MM.1S (cell line): ENCODE results near the gene SPIN1.

Source experiments
- DNase-seq: peaks from one replicate; pipeline ENCODE4 v3.0.0-alpha.2; 2015
- H2AFZ ChIP-seq: fragments of 300-600 bp; sonication (generic); 2 replicates; pipeline ENCODE4 v1.6.0; 2016; ENCODE audit warnings: antibody characterized with exemption, low read length
- H3F3A ChIP-seq: fragments of 300-600 bp; sonication (generic); 2 replicates; pipeline ENCODE4 v1.6.1; 2016; ENCODE audit warnings: mild to moderate bottlenecking, antibody characterized with exemption, low read length, moderate library complexity, mixed read lengths; ENCODE audit not compliant: insufficient read depth
- H3K27ac ChIP-seq: fragments of 300-600 bp; sonication (generic); 2 replicates; pipeline ENCODE4 v1.5.1; 2016; ENCODE audit warnings: mild to moderate bottlenecking, low read length
- H3K27me3 ChIP-seq: fragments of 300-600 bp; sonication (generic); replicated peaks from 2 replicates; pipeline ENCODE4 v1.6.0; 2016; ENCODE audit warnings: low read length; ENCODE audit not compliant: insufficient read depth
- H3K36me3 ChIP-seq: fragments of 300-600 bp; sonication (generic); replicated peaks from 2 replicates; pipeline ENCODE4 v1.6.1; 2016; ENCODE audit warnings: mild to moderate bottlenecking, low read length, mixed read lengths; ENCODE audit not compliant: insufficient read depth
- H3K4me1 ChIP-seq: fragments of 300-600 bp; sonication (generic); 2 replicates; pipeline ENCODE4 v1.6.1; 2016; ENCODE audit warnings: low read length, mixed read lengths
- H3K4me2 ChIP-seq: fragments of 300-600 bp; sonication (generic); 2 replicates; pipeline ENCODE4 v1.6.0; 2016; ENCODE audit warnings: low read depth, low read length
- H3K4me3 ChIP-seq: fragments of 300-600 bp; sonication (generic); 2 replicates; pipeline ENCODE4 v1.5.1; 2016; ENCODE audit warnings: low read length, mixed read lengths
- H3K79me2 ChIP-seq: fragments of 300-600 bp; sonication (generic); 2 replicates; pipeline ENCODE4 v1.6.1; 2016; ENCODE audit warnings: mixed run types, low read length, mixed read lengths
- H3K9ac ChIP-seq: fragments of 300-600 bp; sonication (generic); 2 replicates; pipeline ENCODE4 v1.6.1; 2016; ENCODE audit warnings: low read length, mixed read lengths
- H3K9me2 ChIP-seq: fragments of 300-600 bp; sonication (generic); replicated peaks from 2 replicates; pipeline ENCODE4 v1.6.1; 2016; ENCODE audit warnings: mild to moderate bottlenecking, low read length, mixed read lengths; ENCODE audit not compliant: insufficient read depth
- H3K9me3 ChIP-seq: fragments of 300-600 bp; sonication (generic); replicated peaks from 2 replicates; pipeline ENCODE4 v1.6.1; 2016; ENCODE audit warnings: mild to moderate bottlenecking, low read length, mixed read lengths; ENCODE audit not compliant: insufficient read depth
- H4K20me1 ChIP-seq: fragments of 300-600 bp; sonication (generic); 2 replicates; pipeline ENCODE4 v1.6.1; 2016; ENCODE audit warnings: mild to moderate bottlenecking, low read length, moderate library complexity, mixed read lengths; ENCODE audit not compliant: insufficient read depth
- EZH2 ChIP-seq: fragments of 300-600 bp; sonication (generic); optimal IDR thresholded peaks from 2 replicates; pipeline ENCODE3; 2017; ENCODE audit warnings: low read depth, mild to moderate bottlenecking, antibody characterized with exemption, low read length, mixed read lengths
- EZH2phosphoT487 ChIP-seq: fragments of 300-600 bp; sonication (generic); IDR thresholded peaks from 2 replicates; pipeline ENCODE4 v1.6.1; 2018; ENCODE audit warnings: antibody characterized with exemption, low read length
- TF ChIP-seq, protein P1 (sequence below): fragments of 300-600 bp; sonication (generic); IDR thresholded peaks from 2 replicates; pipeline ENCODE4 v1.5.1; 2016; ENCODE audit warnings: antibody characterized with exemption, low read length, mixed read lengths

Gene SPIN1

GRCh38 chr9:88441301-88442007 lies 53.2 kb downstream of the SPIN1 start:
- no peak overlapping the region for H3K9ac ChIP-seq
- no peak overlapping the region for H3K4me3 ChIP-seq
- no peaks in the 10 kb centered on the region for H3K27me3 ChIP-seq
- TF ChIP-seq EZH2: no peak
- TF ChIP-seq EZH2phosphoT487: no peak
- TF ChIP-seq, protein P1, sequence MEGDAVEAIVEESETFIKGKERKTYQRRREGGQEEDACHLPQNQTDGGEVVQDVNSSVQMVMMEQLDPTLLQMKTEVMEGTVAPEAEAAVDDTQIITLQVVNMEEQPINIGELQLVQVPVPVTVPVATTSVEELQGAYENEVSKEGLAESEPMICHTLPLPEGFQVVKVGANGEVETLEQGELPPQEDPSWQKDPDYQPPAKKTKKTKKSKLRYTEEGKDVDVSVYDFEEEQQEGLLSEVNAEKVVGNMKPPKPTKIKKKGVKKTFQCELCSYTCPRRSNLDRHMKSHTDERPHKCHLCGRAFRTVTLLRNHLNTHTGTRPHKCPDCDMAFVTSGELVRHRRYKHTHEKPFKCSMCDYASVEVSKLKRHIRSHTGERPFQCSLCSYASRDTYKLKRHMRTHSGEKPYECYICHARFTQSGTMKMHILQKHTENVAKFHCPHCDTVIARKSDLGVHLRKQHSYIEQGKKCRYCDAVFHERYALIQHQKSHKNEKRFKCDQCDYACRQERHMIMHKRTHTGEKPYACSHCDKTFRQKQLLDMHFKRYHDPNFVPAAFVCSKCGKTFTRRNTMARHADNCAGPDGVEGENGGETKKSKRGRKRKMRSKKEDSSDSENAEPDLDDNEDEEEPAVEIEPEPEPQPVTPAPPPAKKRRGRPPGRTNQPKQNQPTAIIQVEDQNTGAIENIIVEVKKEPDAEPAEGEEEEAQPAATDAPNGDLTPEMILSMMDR: no peak
- H2AFZ ChIP-seq: no peak overlapping the region
- no peaks in the 10 kb centered on the region for H4K20me1 ChIP-seq
- no peak overlapping the region for H3K27ac ChIP-seq
- H3K36me3 ChIP-seq: peaks cover 4% of the 10 kb centered on the region; the same call in 1 of the 2 replicates
- no peaks in the 10 kb centered on the region for H3K9me2 ChIP-seq
- no peak overlapping the region for H3K4me2 ChIP-seq
- no peaks in the 10 kb centered on the region for H3K4me1 ChIP-seq
- H3K9me3 ChIP-seq: no peaks in the 10 kb centered on the region
- DNase-seq: no peak
- H3F3A ChIP-seq: no peaks in the 10 kb centered on the region
- peaks cover 45% of the 10 kb centered on the region for H3K79me2 ChIP-seq

GRCh38 chr9:88443480-88444113 lies 55.4 kb downstream of the SPIN1 start:
- H3K9ac ChIP-seq: no peak overlapping the region
- no peak for DNase-seq
- peaks cover 50% of the 10 kb centered on the region for H3K79me2 ChIP-seq
- H3K9me3 ChIP-seq: no peaks in the 10 kb centered on the region
- no peaks in the 10 kb centered on the region; the same call in 1 of the 2 replicates for H3K36me3 ChIP-seq
- no peak overlapping the region for H3K4me3 ChIP-seq
- H3K4me2 ChIP-seq: no peak overlapping the region
- TF ChIP-seq EZH2phosphoT487 (no peak), EZH2 (no peak)
- TF ChIP-seq, protein P1: no peak
- H3F3A ChIP-seq: no peaks in the 10 kb centered on the region
- no peaks in the 10 kb centered on the region for H3K27me3 ChIP-seq
- H3K4me1 ChIP-seq: peaks cover 5% of the 10 kb centered on the region; the same call in 1 of the 2 replicates
- H3K27ac ChIP-seq: no peak overlapping the region
- no peak overlapping the region for H2AFZ ChIP-seq
- H3K9me2 ChIP-seq: no peaks in the 10 kb centered on the region
- no peaks in the 10 kb centered on the region for H4K20me1 ChIP-seq

- Histone ChIP-seq H3K4me2 (no peak overlapping the region), H3K27ac (no peak overlapping the region), H3K9me3 (no peaks in the 10 kb centered on the region), H3K4me1 (peaks cover 5% of the 10 kb centered on the region; the same call in 1 of the 2 replicates), H3K79me2 (peaks cover 45% of the 10 kb centered on the region), H2AFZ (no peak overlapping the region), H3K36me3 (no peaks in the 10 kb centered on the region; the same call in 1 of the 2 replicates), H3K27me3 (no peaks in the 10 kb centered on the region), H4K20me1 (no peaks in the 10 kb centered on the region), H3F3A (no peaks in the 10 kb centered on the region), H3K9me2 (no peaks in the 10 kb centered on the region), H3K9ac (no peak overlapping the region), H3K4me3 (no peak overlapping the region)
- TF ChIP-seq, protein P1: no peak
- TF ChIP-seq EZH2phosphoT487 (no peak), EZH2 (no peak)
- DNase-seq: no peak
Measured at GRCh38 chr9:88446728-88447127, 58.5 kb downstream of the SPIN1 start.
